Keratinocyte (primary cell): ENCODE results near the gene PDK2. TPM values are rescaled to one million over a fixed set of nuclear protein-coding genes. Genes with fewer than 3 reads are reported as not detected.

Source experiments
- DNase-seq: peaks from one replicate; pipeline ENCODE4 v3.0.0-alpha.2; 2011; ENCODE audit warnings: low read depth, missing footprints, low spot score
- FAIRE-seq: peaks from 2 replicates; lab custom pipeline; 2011; peaks lifted over from hg19 to GRCh38; lab: Jason Lieb, UNC
- H2AFZ ChIP-seq: 2 replicates; pipeline ENCODE4 v1.6.0; 2012; ENCODE audit warnings: low read length, control low read depth, inconsistent platforms; ENCODE audit not compliant: control insufficient read depth
- H3K27ac ChIP-seq: 2 replicates; pipeline ENCODE4 v1.5.1; 2011; ENCODE audit warnings: low read length; ENCODE audit not compliant: control insufficient read depth, insufficient read depth
- H3K27me3 ChIP-seq: 3 replicates; pipeline ENCODE4 v1.6.0; 2011; ENCODE audit warnings: low read length; ENCODE audit not compliant: control insufficient read depth, insufficient read depth; ENCODE audit errors: extremely low read depth
- H3K36me3 ChIP-seq, 2 experiments: 2 replicates in 1 of 2; 3 replicates in 1 of 2; pipeline ENCODE4 v1.5.1; 2011; ENCODE audit warnings: low read length in 2 of 2, mild to moderate bottlenecking in 1 of 2; ENCODE audit not compliant: control insufficient read depth in 2 of 2, insufficient read depth in 2 of 2; ENCODE audit errors: extremely low read depth in 1 of 2
- H3K4me1 ChIP-seq: 3 replicates; pipeline ENCODE4 v1.5.1; 2011; ENCODE audit warnings: low read length; ENCODE audit not compliant: control insufficient read depth, insufficient read depth; ENCODE audit errors: extremely low read depth
- H3K4me2 ChIP-seq: 3 replicates; pipeline ENCODE4 v1.6.0; 2011; ENCODE audit warnings: low read depth, low read length; ENCODE audit not compliant: control insufficient read depth, insufficient read depth; ENCODE audit errors: extremely low read depth
- H3K4me3 ChIP-seq, 3 experiments: fragments of 200-600 bp in 1 of 3; sonication (generic) in 1 of 3; 2 replicates in 2 of 3; 3 replicates in 1 of 3; pipeline ENCODE4 v1.5.1; 2011 to 2016; ENCODE audit warnings: low read length in 3 of 3, mild to moderate bottlenecking in 3 of 3, control low read depth in 2 of 3, inconsistent platforms in 1 of 3, low read depth in 1 of 3, mixed read lengths in 1 of 3, mixed run types in 1 of 3, moderate library complexity in 1 of 3; ENCODE audit not compliant: control insufficient read depth in 2 of 3, insufficient read depth in 2 of 3; ENCODE audit errors: extremely low read depth in 1 of 3
- H3K79me2 ChIP-seq: 2 replicates; pipeline ENCODE4 v1.6.0; 2012; ENCODE audit warnings: low read length; ENCODE audit not compliant: control insufficient read depth, insufficient read depth
- H3K9ac ChIP-seq: 3 replicates; pipeline ENCODE4 v1.6.0; 2011; ENCODE audit warnings: low read length; ENCODE audit not compliant: control insufficient read depth, insufficient read depth; ENCODE audit errors: extremely low read depth
- H3K9me1 ChIP-seq: 3 replicates; pipeline ENCODE4 v1.6.0; 2011; ENCODE audit warnings: low read length; ENCODE audit not compliant: control insufficient read depth, insufficient read depth; ENCODE audit errors: extremely low read depth
- H3K9me3 ChIP-seq: 2 replicates; pipeline ENCODE4 v1.5.1; 2012; ENCODE audit warnings: low read depth, low read length; ENCODE audit not compliant: control insufficient read depth
- H4K20me1 ChIP-seq: 3 replicates; pipeline ENCODE4 v1.6.0; 2011; ENCODE audit warnings: low read length; ENCODE audit not compliant: control insufficient read depth, insufficient read depth; ENCODE audit errors: extremely low read depth
- CTCF ChIP-seq, 3 experiments: IDR thresholded peaks in 1 of 3; conservative IDR thresholded peaks in 1 of 3; optimal IDR thresholded peaks in 1 of 3; 2 replicates in 2 of 3; 3 replicates in 1 of 3; pipeline versions ENCODE3 to v1.5.1; 2011; ENCODE audit warnings: low read length in 3 of 3, mild to moderate bottlenecking in 3 of 3, moderate library complexity in 2 of 3, control low read depth in 1 of 3, inconsistent platforms in 1 of 3; ENCODE audit not compliant: insufficient read depth in 2 of 3; ENCODE audit errors: extremely low read depth in 1 of 3
- EZH2 ChIP-seq: IDR thresholded peaks from one replicate; pipeline ENCODE4 v1.6.1; 2012; ENCODE audit warnings: inconsistent platforms, mild to moderate bottlenecking, low read length, moderate library complexity
- dilution Hi-C: fragments of 300-500 bp; cut with MboI; formaldehyde crosslinking; loops from one replicate; pipeline ENCODE4 v1.7.0; 2020; ENCODE audit warnings: low sequenced_read_pairs; ENCODE audit not compliant: extremely low pct_ligation_motif_present
- polyA plus RNA-seq, 5 experiments: library from polyadenylated mRNA; depleted of rRNA in 3 of 5; stranded (reverse) in 3 of 5; stranded (forward) in 1 of 5; unstranded in 1 of 5; fragments of >200 nt; gene quantifications; 1 replicate in 1 of 5; 2 replicates in 3 of 5; 3 replicates in 1 of 5; pipeline versions ENCODE4 v1.2.1 to v1.2.3, GENCODE V29; 2011 to 2012; ENCODE audit warnings: missing spikeins in 2 of 5, low read depth in 1 of 5, low replicate concordance in 1 of 5

PDK2 gene
- polyA plus RNA-seq, 1 donor (not counting 4 experiments of a cell fraction or from before 2014, with no cell fraction given), result 7.5 TPM

- Histone ChIP-seq H3K27me3 (no peaks in the 10 kb centered on the region), H3K27ac (no peak overlapping the region), H4K20me1 (peaks cover 84% of the 10 kb centered on the region), H3K36me3 (peaks cover 85 to 91% of the 10 kb centered on the region in 2 experiments), H3K4me2 (no peak overlapping the region), H3K4me1 (no peaks in the 10 kb centered on the region), H3K4me3 (no peak overlapping the region), H3K9ac (no peak overlapping the region), H3K9me1 (peaks cover 6% of the 10 kb centered on the region), H3K79me2 (peaks cover 76% of the 10 kb centered on the region), H2AFZ (no peak overlapping the region), H3K9me3 (no peaks in the 10 kb centered on the region)
- FAIRE-seq (no peak), DNase-seq (no peak)
- TF ChIP-seq EZH2 (no peak), CTCF (optimal IDR thresholded peaks at IDR 0.05 in 1 of 3, IDR thresholded peaks at IDR 0.05 in 1 of 3, conservative IDR thresholded peaks at IDR 0.05 in 1 of 3; ENCODE audit: extremely low read depth in 1 of 3, insufficient read depth in 2 of 3, low read length in 3 of 3) (no peak)
- dilution Hi-C loops, result no loop called here
Observed at GRCh38 chr17:50076221-50076590, 18.9 kb upstream of the PDK2 start.

- Histone ChIP-seq H3K9me1 (peaks cover 6% of the 10 kb centered on the region), H3K27ac (no peak overlapping the region), H3K36me3 (peaks cover 85 to 91% of the 10 kb centered on the region in 2 experiments), H3K4me3 (no peak overlapping the region), H2AFZ (no peak overlapping the region), H3K4me2 (no peak overlapping the region), H3K79me2 (peaks cover 74% of the 10 kb centered on the region), H4K20me1 (peaks cover 84% of the 10 kb centered on the region), H3K9me3 (no peaks in the 10 kb centered on the region), H3K4me1 (no peaks in the 10 kb centered on the region), H3K9ac (no peak overlapping the region), H3K27me3 (no peaks in the 10 kb centered on the region)
- DNase-seq, result no peak
- FAIRE-seq, result no peak
- dilution Hi-C loops, result no loop called here
- TF ChIP-seq EZH2 (no peak), CTCF (optimal IDR thresholded peaks at IDR 0.05 in 1 of 3, IDR thresholded peaks at IDR 0.05 in 1 of 3, conservative IDR thresholded peaks at IDR 0.05 in 1 of 3; ENCODE audit: extremely low read depth in 1 of 3, insufficient read depth in 2 of 3, low read length in 3 of 3) (no peak)
Observed at GRCh38 chr17:50076591-50077235, 18.4 kb upstream of the PDK2 start.
